Adrenal gland (tissue), 5 donors: ENCODE results near the gene RIBC2.

Experiments
- POLR2A ChIP-seq, 2 donors: fragments of 450-650 bp; IDR thresholded peaks; one replicate each; pipeline ENCODE4 v1.6.1; 2017; ENCODE audit warnings: antibody characterized with exemption in 2 of 2, mild to moderate bottlenecking in 2 of 2, moderate library complexity in 1 of 2
- TF ChIP-seq, protein P1 (sequence below), 6 experiments: fragments of 450-650 bp in 4 of 6; fragments of 200-600 bp in 2 of 6; sonication (generic) in 1 of 6; IDR thresholded peaks; 1 replicate in 5 of 6; 2 replicates in 1 of 6; pipeline versions ENCODE4 v1.5.1 to v1.8.0; 2016 to 2021; ENCODE audit warnings: antibody characterized with exemption in 6 of 6, mild to moderate bottlenecking in 2 of 6, moderate library complexity in 1 of 6
- donor health status: DM: no; HTN: no; CAD: no.

DNA sequence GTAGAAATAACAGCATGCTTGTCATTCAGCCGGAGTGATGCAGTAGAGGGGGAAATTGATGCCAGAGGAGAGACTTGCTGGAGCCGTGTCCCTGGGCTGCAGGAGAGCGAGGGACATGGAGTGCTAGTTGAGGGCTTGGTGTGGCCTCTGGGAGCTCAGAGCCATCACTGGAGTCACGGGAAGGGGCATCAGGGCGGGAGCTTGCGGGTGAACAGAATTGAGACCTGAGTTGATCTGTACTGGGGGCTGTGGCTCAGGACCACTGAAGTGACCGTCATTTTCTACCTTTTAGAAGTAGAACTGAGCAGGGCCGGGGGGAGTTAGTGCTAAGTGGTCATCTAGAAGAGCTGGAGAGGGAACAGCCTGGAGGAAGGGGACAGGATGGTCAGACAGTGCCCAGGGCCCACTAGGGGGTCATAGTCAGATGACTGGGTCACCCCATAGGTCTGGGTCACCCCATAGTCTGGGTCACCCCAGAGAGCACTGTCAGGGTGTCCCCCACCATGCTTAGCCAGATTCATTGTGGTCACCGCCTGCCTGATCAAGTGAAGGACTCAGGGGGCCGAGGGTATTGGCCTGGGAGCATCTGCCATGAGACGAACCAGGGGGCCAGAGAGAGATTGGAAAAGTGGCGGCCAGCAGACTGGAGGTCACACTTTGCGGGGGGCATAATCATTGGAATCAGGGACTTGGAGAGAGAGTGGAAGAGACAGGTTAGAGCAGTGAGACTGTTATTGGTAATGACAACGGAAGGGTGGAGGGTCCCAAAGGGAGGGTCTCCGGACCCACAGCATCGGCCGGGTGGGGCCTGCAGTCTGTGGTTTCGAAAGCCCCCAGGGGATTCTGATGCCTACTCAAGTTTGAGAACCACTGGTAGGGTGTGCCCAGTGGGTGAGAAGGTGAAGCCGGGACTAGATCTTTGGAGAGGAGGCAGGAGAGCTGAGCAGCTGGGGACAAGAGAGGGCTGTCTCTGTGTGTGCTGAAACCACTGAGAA is 15.2 kb downstream of the RIBC2 start:
- TF ChIP-seq, protein P1, sequence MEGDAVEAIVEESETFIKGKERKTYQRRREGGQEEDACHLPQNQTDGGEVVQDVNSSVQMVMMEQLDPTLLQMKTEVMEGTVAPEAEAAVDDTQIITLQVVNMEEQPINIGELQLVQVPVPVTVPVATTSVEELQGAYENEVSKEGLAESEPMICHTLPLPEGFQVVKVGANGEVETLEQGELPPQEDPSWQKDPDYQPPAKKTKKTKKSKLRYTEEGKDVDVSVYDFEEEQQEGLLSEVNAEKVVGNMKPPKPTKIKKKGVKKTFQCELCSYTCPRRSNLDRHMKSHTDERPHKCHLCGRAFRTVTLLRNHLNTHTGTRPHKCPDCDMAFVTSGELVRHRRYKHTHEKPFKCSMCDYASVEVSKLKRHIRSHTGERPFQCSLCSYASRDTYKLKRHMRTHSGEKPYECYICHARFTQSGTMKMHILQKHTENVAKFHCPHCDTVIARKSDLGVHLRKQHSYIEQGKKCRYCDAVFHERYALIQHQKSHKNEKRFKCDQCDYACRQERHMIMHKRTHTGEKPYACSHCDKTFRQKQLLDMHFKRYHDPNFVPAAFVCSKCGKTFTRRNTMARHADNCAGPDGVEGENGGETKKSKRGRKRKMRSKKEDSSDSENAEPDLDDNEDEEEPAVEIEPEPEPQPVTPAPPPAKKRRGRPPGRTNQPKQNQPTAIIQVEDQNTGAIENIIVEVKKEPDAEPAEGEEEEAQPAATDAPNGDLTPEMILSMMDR (IDR thresholded peaks at IDR 0.05) = no peak
- no peak for TF ChIP-seq POLR2A (IDR thresholded peaks at IDR 0.05)
